Renal cortical epithelial cell (primary cell): ENCODE data around the gene SCAF1. TPM values are rescaled to one million over a fixed set of nuclear protein-coding genes. Genes with fewer than 3 reads are reported as not detected.

ENCODE experiments used
- DNase-seq: peaks from one replicate; pipeline ENCODE4 v3.0.0-alpha.2; 2011; ENCODE audit warnings: low read depth
- total RNA-seq: library from RNA; depleted of rRNA; stranded (reverse); fragments of >200 nt; gene quantifications from 2 replicates; pipeline ENCODE4 v1.2.3, GENCODE V29; 2014

The SCAF1 gene
- total RNA-seq, 1 donor from 2014 or later, result 50.9 TPM

DNA sequence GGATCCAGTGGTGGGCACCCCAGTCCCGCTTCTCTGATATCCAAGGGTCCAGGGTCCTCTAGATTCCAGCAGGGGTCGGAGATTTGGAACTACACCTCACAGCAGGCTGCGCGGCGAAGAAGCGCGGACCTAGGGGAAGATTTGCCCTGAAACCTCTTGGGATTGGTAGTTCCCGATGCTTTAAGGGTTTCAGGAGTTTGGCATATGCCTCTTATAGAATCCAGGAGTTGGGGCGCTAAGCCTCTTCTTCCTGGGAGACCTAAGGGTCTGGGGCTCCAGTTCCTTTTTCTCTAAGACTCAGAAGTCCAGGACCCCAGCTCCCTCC is 24.1 kb downstream of the SCAF1 start:
- no peak for DNase-seq

GRCh38 chr19:49667473-49667872 is 25.5 kb downstream of the SCAF1 start:
- no peak for DNase-seq

- no peak for DNase-seq
These were observed 27.5 kb downstream of the SCAF1 start for GRCh38 chr19:49669516-49669915.

DNA sequence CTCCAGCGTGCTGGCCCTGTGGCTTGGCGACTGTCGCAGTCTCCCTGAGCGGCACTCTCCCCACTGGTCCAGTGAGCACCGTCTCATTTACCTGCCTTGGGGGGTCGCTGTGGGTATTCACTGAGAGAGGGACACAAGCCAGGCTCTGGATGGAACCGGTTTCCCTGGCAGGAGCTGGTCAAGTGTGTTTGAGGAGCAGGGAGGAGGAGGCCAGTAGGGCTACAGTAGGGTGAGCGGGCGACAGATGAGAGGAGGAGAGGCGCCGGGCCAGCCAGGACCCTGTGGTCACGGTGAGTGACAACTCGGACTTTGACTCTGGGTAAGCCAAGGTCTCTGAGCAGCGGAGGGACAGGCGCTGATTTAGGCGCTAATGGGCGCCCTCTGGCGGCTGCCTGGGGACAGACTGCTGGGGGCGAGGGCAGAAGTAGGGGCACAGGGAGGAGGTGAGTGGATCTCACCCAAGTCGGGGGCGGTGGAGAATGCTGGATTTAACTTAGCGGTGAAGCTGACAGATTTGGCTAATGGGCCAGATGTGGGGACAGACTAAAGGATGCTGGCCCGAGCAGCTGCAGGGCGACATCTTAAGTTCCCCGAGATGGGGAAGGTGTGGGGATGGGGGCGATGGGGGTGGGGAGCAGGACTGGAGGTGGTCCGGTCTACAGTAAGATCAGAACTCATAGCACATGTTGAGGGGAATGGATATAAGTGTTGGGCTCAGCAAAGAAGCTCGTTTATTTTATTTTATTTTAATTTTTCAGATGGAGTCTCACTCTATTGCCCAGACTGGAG is 30.3 kb downstream of the SCAF1 start:
- peak; percentile 54 for DNase-seq

DNA sequence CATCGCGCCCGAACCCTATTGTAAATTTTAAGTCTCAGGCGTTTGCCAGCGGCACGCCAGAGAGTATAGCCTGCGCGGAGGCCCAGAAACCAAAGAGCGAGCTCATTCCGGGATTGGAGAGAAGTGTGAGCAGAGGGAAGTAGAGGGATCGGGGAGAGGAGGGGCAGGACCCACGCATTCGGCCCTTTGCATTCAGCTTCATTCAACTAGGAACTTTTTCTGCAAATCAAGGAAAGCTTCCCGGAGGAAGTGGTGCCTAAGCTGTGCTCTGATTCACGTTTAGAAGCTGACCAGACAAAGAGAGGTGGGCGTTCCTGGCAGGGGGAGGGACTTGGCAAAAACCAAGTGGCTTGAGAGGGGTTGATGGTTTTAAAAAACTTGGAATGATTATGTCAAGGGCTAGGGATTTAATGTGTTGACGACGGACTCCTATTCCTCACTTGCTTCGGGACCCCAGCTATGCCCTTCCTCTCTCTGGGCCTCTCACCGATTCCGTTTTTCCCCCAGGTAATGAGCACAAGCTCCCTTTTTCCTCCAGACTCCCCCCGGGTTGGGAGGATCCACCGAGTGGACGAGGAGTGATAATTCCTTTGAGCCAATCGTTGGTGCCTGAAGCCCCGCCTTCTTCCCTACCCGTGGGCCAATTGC is 34.3 kb downstream of the SCAF1 start:
- DNase-seq, result peak; percentile 93

DNA sequence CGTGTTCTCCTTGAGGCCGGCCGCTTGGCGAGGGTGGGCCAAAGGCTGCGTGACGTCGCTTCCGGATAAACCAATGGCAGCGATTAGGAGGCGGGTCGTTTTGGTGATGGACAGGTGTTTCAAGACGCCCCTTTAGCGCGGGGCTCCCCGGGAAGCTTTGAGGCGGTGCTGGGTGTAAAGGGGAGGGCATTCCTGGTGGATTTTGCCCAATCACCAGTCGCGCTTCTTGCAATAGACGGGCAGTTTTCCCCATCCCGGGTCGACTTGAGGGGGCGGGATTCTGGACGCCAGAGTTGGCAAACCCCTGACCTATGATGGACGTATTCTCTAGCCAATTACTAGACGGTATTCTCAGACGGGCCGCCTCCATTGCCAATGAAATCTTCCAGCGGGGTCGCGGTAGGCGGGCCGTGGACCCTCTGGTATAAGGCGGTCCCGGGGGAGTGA is 34.8 kb downstream of the SCAF1 start:
- peak; percentile 99 for DNase-seq

GRCh38 chr19:49677231-49677900 is 35.4 kb downstream of the SCAF1 start, which contains the start of gene PRMT1:
Gene PRMT1 (plus strand): TSS chr19:49677271. CDS start chr19:49677281, 10 bp downstream.
- no peak for DNase-seq

DNA sequence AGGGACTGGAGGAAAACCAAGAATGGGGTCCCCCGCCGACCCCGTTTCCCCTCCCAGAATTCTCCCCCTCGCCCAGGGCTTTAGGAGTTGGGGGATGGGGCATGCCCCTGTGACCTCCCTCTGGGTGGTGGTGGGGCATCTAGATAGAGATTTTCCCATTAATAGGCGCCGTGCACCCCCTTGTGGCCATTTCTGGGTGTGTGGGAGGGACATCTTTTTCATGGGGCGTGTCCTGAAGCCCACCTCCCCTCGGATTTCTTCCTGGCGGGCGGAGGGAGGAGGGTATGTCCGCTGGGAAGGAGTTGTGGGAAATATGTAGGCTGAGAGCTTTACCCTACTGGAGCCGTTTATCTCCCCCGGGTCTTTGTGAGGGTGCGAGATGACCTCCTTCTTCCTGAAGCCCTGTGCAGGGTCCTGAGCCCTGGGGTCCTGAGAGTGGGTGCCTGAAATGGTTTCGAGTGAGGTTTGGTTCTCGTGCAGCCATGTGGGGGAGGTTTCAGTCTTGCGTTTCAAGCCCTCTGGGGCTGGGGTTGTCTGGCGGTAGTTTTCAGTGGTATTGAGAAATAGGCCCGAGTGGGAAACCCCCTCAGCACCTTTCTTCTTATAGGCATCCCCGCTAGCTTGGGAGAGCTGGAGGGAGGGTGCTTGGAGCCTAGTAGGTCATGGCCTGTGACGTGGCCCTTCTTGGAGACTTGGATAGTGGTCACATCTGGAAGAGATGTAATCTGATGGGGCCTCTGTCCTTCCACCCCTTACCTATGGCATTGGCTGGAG is 36.1 kb downstream of the SCAF1 start:
- DNase-seq, result peak; percentile 68

DNA sequence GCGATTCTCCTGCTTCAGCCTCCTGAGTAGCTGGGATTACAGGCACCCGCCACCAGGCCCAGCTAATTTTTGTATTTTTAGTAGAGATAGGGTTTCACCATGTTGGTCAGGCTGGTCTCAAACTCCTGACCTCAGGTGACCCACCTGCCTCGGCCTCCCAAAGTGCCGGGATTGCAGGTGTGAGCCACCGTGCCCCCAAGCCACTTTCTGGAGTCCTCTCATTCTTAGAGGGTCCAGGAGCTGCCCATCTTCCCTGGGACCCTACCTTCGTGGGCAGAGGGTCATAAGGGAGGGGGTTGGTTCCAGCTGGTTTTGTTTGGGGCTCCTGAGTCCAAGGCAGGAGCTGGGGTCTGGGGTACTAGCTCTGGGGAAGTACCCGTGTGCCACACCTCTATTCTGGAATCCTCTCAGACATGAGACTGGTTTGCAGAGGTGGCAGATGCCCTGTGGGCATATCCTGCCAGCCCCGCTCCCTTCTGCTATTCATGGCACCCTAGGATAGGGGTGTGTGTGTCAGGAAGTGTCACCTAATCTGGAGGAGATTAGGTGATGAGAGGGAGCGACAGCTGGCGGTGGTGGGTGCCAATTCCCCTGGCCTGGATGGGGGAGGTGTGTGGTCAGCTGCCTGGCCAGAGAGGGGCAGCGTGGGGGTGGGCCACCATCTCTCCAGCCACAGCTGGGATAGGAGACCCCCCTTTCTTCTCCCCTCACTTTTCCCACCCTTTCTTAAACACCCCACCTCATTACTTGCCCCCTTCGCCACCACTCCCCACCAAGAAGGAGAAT is 37.2 kb downstream of the SCAF1 start:
- no peak for DNase-seq

- no peak for DNase-seq
These were observed 37.9 kb downstream of the SCAF1 start for GRCh38 chr19:49679771-49680413.

DNA sequence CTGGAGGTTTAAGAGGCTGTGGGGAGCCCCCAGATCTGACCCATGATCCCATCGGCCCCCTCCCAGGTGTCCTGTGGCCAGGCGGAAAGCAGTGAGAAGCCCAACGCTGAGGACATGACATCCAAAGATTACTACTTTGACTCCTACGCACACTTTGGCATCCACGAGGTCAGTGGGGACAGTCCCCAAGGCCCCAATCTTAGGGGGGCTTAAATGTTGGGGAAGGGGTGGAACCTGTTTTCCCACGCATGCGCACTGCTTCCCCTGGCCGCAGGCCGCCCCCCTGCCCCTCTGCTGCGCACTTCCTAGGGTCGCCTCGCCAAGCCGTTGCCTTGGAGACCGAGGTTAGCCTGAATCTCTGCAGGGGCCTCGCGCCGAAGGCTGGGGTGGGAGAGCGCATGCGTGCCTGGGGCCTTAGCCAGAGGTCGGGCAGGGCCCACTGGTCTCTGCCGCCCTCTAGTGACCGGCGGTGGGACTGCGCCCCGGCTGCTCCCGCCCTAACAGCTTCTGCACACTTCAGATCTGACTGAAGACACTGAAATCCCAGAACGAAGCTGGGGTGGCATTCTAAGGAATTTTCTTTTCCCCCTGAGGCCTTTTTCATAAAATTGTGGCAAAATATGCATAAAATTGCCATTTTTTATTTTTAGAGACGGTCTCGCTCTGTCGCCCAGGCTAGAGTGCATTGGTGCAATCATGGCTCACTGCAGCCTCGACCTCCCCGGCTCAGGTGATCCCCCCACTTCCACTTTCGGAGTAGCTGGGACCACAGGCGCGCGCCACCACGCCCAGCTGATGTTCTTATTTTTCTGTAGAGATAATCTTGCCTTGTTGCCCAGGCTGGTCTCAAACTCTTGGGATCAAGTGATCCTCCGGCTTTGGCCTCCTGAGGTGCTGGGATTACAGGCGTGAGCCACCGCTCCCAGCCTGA is 38.7 kb downstream of the SCAF1 start:
- DNase-seq, result peak; percentile 64

GRCh38 chr19:49681830-49682229 is 39.8 kb downstream of the SCAF1 start:
- DNase-seq, result no peak

DNA sequence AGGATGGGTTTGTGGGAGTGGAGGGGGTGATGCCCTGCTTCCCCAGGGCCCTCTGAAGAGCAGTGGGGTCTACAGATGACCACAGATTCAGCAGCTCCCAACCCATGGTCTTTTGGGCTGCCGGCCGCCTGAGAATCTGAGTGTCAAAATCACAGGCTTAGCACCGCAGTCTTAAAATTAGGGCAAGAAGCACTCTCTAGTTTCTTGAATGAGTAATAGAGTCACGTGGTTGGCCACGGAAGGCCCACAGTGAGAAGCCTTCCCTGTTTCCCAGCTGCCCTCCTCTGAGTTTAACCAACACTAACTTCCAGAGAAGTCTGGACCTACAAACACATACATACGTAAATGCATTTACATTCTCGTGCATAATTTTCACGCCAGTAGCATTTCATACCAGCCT is 40.3 kb downstream of the SCAF1 start:
- DNase-seq, result no peak

GRCh38 chr19:49683814-49684250 is 41.8 kb downstream of the SCAF1 start:
- no peak for DNase-seq

- no peak for DNase-seq
These were observed 42.4 kb downstream of the SCAF1 start for GRCh38 chr19:49684251-49684982.

DNA sequence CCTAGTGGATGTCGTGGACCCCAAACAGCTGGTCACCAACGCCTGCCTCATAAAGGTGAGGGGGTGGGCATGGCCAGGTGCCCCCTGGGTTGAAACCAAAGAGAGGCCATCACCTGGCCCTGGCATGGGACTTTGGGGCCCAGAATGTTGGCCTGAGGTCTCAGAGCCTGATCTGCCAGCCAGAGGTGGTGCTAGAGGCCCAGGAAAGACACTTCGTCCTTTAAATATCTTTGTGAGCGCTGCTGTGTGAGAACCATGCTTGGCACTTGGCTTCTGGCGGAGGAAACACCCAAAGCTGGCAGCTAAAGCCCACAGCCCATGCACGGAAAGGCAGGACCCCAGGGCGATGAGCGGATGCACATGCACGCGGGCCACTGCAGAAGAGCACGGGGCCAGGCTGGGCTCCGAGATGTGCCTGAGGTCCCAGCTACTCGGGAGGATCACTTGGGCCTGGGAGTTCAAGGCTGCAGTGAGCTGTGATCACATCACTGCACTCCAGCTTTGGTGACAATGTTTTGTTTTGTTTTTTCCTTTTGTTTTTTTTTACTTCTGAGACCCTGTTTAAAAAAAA is 43.1 kb downstream of the SCAF1 start:
- no peak for DNase-seq

DNA sequence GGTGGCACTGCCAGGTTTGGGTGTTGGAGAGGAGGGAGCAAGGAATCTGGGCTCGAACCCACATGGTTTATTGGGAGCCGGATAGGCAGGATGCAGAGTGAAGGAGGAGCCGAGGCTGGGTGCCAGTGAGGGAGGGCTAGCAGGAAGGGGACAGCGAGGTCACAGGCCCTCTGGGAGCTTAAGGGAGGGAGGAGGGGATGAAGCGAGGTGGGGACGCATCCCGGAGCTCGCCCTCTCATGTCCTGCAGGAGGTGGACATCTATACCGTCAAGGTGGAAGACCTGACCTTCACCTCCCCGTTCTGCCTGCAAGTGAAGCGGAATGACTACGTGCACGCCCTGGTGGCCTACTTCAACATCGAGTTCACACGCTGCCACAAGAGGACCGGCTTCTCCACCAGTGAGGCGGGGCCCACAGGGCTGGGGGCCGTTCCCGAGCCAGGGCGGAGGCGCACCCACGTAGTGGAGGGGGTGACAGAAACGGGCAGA is 43.9 kb downstream of the SCAF1 start:
- DNase-seq, result no peak

- DNase-seq, result no peak
These were observed 44.6 kb downstream of the SCAF1 start for GRCh38 chr19:49686503-49687088.
